ENCODE data around the gene COL4A1. TPM values are rescaled to one million over a fixed set of nuclear protein-coding genes. Genes with fewer than 3 reads are reported as not detected.

Gene COL4A1
- total RNA-seq, 4 donors from 2014 or later: 989 to 1,633 (median 1,298) TPM

GRCh38 chr13:110256126-110256905 lies 50.6 kb downstream of the COL4A1 start:
- no peak for TF ChIP-seq CTCF (IDR thresholded peaks at IDR 0.05; ENCODE audit: low read depth)

DNA sequence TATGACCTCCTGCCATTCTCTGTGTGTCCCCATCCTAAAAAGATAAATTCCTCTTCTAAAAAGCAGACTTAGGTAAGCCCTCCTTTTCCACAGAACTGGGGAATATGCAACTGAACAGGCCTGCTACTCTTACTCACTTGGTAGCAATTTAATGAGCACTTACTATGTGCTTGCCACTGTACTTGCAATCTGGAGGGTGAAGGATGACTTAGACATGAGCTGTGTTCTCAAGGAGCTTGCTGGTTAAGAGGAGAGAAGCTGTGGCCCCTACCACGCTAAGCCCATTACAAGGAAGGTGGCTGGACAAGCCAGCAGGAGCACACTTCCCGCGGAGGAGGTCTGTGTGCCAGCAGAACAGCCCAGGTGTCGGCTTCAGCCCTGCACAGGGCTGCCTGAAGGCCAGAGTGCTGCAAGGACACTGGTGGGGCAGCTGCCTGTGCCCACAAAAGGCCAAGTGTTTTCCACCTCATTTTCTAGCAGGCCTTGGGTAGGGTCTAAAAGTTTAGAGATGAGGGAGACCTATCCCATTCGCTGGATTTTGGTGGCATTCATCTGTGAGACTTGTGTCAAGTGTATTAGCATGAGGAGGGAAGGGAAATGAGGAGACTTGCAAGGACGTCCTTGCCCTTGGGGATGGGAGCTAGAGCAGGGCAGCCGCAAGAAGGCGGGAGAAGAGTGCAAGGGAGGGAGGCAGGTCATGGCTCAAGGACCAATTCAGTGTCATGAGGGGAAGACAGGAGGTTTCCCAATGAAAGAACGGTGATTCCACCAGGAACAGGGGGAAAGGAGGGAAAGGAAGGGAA lies 52.0 kb downstream of the COL4A1 start:
- TF ChIP-seq CTCF (IDR thresholded peaks at IDR 0.05; ENCODE audit: low read depth): no peak

GRCh38 chr13:110254151-110254679 lies 52.7 kb downstream of the COL4A1 start:
- TF ChIP-seq CTCF (IDR thresholded peaks at IDR 0.05; ENCODE audit: low read depth): no peak

- TF ChIP-seq CTCF (IDR thresholded peaks at IDR 0.05; ENCODE audit: low read depth): no peak
Observed at GRCh38 chr13:110251193-110251819, 55.7 kb downstream of the COL4A1 start.

DNA sequence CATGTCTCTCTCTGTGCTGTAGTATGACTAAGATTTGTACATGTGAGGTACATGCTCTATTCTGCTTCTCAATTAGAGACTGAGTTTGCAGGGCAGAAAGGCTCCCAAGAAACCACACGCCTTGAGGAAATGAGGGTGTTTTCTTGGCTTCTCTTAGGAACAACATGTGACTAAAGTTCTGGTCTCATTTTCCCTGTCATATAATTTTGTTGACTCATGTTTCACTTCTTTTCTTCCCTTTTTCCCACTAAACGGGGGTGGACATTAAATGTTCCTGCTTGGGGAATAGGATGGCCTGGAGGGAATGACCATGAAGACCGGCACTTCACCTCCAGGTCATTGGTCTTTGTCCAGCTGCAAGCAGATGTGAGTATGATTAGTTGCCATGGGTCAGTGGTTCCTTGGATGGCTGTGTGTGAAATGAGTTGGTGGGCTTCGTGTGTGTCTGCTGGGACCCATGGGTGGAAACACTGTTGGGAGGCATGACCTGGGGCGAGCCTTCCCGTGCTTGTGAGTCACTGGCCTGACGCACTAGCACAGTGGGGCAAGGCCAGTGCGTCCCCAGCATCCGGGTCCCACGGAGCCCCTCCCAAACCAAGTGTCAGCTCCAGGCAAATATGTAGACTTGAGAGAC lies 56.6 kb downstream of the COL4A1 start:
- no peak for TF ChIP-seq CTCF (IDR thresholded peaks at IDR 0.05; ENCODE audit: low read depth)

DNA sequence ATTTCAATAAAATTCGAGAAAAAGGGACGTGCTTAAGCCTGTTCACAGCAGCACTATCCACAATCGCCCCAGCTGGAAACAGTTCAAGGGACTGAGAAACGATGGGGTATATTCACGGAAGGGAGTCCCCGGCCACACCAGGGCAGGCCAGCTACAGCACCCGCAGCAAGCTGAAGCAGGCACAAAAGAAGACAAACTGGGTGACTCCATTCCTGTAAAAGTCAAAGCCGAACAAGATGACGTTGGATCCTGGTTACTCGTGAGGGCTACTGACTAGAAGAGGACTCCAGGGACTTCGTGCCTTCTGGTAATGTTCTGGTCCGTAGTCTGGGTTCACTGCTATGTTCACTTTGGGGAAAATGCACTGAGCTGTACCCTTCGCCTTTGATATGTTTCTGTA lies 57.6 kb downstream of the COL4A1 start:
- TF ChIP-seq CTCF (IDR thresholded peaks at IDR 0.05; ENCODE audit: low read depth): no peak

All from subcutaneous adipose tissue (tissue), 4 donors.